GM19035 (cell line): ENCODE results near the gene KCNK5.

ENCODE experiments used
- ATAC-seq: cut with Tn5 transposase; IDR thresholded peaks from one replicate; pipeline ENCODE4 v1.9.1; 2021; ENCODE audit not compliant: unreplicated experiment

The KCNK5 gene

GRCh38 chr6:39243809-39244208 is 14.5 kb upstream of the KCNK5 start:
- ATAC-seq, result no peak

- no peak for ATAC-seq
Observed at GRCh38 chr6:39240155-39240757, 11.0 kb upstream of the KCNK5 start.

DNA sequence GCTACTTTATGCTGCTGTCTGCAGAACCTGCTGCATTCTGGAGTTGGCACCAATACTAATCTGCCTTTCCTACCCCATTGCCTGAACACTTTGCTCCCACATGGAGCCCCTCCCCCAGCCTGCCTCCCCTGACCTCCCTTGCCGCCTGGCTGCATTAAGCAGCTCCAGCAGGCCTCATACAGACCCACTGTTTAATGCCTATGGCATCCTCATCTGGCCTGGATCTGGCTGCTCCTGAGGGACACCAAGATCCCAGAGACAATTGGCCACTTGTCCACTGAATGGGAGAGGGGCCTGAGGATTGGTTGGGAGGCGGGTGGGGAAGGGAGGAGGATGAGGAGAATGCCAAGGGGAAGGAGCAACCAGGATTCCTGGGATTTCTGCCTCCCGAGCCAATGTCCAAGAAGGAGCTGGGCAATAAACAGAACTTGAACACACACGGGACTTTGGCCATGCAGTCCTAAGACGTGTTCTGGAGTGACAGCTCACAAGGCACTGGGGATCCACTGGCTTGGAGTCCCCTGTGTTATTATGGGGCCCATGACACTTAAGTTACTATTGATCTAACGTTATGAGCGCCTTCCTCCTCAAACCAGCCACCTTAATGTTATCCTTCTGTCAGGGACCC is 10.4 kb upstream of the KCNK5 start:
- ATAC-seq, result no peak

- no peak for ATAC-seq
Observed at GRCh38 chr6:39236742-39237141, 7.5 kb upstream of the KCNK5 start.

DNA sequence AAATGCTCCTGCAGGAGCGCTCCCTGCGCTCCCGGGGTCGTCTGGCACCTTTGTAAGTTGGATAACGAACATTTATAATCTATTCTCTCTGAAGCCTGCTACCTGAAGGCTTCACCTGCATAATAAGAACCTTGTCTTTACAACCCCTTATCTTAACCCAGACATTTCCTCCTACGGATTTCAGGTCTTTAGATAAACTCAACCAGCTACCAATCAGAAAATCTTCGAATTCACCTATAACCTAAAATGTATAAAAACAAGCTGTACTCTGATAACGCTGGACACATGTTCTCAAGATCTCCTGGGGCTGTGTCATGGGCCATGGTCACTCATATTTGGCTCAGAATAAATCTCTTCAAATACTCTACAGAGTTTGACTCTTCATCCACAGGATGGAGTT is 4.1 kb upstream of the KCNK5 start:
- no peak for ATAC-seq

GRCh38 chr6:39231521-39232243 is 2.4 kb upstream of the KCNK5 start:
- no peak for ATAC-seq

DNA sequence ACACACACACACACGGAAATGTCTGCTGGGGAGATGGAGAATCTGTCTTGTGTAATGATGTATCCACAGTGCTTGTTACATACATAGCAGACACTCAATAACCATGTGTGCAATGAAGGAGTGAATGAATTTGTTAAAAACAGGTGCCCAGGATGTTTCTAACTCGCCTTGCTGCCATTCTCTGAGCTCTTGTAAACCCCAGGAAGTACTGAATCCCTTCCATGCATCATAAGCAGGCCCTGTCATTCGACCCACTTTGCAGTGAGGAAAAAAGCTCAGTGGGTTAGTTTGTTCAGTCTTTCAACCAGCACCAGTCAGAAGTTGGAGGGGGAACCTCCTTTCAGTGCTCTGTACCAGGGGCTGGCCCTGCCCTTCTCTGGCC is 1.4 kb upstream of the KCNK5 start:
- no peak for ATAC-seq

DNA sequence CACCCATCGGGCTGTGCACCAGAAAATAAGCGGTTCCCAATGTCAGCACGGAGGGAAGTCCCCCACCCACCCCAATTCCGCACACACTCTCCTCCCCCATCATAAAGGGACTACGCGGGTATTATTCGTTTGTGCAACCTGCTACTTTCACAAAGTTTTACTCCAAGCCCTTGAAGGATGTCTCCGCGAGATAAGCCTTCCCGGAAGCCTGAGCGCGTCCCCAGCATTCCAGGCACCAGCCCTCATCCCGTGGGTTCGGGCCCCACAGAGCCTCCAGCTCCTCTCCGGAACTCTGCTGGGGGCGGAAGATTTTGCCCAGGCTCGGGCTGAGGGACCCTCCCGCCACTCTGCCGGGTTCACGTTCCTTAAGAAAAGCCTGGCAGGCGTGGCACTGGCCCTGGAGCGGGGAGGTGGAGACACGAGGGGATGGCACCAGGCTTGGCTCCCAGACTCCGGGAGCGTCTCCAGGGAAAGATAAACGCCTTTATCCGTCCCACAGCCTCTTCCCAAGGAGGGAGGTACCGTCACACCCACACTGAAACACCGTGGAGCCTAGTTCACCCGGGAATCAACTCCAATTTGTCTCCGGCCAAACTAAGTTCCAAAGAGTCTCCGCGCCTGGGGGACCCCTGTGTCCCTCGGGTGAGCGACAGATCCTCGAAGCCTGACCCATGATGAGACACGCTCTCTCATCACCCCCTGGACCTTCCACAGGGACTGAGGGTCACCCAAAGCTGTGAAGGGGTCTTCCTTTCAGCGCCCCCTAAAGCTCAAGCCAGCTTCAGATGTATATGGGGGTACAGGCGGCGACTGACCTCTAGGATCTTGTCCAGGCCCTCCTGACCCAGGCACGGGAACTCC is 934 bp downstream of the KCNK5 start:
- no peak for ATAC-seq

DNA sequence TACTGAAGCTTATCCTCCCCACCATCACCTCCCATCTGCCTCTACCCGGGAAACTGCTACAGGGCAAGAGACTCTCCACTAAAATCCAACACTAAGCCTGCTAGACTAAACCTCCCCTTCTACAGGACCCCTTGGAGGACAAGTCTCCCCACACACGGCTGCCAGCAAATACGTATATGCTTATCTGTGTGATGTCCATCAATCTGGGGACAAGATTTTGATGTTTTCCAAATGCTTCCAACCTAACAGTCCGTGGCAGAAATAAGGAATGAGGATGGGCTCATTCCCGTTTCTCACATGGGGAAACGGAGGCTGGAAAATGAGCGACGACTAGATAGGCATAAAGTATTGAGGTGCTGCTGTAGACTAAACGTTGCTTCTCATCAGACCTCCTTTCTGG is 1.8 kb downstream of the KCNK5 start:
- ATAC-seq, result no peak

- no peak for ATAC-seq
Observed at GRCh38 chr6:39226639-39227329, 2.5 kb downstream of the KCNK5 start.

GRCh38 chr6:39225946-39226437 is 3.3 kb downstream of the KCNK5 start:
- no peak for ATAC-seq

DNA sequence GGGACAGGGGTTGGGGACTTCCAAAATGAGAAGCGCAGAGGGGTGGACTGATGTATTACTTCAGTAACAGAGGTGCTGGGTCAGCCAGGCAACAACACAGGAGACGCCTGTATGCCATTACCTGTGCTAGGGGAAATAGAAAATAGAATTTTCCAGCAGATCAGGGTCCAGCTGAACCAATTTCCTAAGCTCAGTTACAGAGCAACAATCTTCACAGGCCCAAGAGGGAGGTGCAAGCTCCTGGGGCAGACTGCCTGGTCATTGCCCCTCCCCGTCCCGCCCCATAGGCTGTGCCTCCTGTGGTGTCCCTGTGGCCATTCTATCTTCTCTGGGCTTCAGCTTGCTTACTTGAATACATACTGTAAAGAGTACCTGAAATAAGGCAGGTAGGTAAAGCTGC is 3.7 kb downstream of the KCNK5 start:
- ATAC-seq, result no peak

GRCh38 chr6:39224523-39225182 is 4.6 kb downstream of the KCNK5 start:
- ATAC-seq, result no peak

DNA sequence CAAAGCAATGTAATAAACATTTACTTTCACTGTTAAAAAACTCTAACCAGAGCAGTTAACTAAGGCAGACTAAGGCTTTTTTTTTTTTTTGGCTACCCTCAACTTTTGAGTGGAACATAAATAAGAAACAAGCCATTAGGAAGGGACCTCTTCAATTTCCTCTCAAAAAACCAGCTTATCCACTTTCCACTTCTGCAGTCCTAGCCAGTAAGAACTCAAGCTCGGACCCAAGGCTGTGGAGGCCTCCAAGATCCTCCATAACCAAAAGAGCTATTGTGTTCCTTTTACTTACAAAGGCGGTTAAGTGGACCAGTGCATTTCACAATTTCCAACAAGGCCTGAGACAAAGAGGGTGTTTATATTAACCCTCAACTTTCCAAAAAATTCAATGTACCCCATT is 5.3 kb downstream of the KCNK5 start:
- ATAC-seq, result no peak

GRCh38 chr6:39223555-39223954 is 5.7 kb downstream of the KCNK5 start:
- no peak for ATAC-seq

DNA sequence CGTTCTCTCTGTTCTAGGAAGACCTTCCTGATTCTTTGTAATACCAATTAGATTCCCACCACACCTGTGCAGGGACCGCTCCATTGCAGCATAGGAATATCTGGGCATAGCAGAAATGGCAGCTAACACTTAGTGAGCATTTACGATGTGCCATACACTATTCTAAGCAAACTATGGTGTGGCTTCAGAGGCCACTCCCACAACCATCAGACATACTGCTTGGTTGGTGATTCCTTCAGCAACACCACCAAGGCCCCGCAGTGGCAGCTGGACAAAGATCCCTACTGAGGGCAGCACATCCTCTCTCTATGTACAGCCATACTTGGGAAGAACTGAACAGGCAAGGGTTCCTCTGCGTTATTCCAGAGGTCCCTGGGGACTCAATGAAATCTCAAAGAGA is 6.2 kb downstream of the KCNK5 start:
- no peak for ATAC-seq

GRCh38 chr6:39221779-39222641 is 7.3 kb downstream of the KCNK5 start:
- no peak for ATAC-seq

DNA sequence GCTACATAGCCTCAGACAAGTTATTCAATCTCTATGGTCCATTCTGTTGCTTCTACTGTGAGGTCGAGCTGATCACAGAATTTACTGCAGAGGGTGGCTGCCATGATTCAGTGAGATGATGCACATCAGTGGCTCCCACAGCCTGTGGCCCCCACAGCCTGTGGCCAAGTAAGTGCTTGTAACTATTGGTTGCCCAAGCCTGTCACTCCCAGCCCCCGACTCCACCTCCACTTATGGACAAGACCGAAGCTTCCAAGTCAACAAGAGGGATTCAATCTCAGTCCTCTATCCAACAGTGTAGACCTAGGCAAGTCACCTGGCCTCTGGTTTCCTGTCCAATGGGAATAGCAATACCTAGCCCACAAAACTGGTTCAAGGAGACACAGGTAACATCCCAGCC is 8.2 kb downstream of the KCNK5 start:
- ATAC-seq, result no peak

DNA sequence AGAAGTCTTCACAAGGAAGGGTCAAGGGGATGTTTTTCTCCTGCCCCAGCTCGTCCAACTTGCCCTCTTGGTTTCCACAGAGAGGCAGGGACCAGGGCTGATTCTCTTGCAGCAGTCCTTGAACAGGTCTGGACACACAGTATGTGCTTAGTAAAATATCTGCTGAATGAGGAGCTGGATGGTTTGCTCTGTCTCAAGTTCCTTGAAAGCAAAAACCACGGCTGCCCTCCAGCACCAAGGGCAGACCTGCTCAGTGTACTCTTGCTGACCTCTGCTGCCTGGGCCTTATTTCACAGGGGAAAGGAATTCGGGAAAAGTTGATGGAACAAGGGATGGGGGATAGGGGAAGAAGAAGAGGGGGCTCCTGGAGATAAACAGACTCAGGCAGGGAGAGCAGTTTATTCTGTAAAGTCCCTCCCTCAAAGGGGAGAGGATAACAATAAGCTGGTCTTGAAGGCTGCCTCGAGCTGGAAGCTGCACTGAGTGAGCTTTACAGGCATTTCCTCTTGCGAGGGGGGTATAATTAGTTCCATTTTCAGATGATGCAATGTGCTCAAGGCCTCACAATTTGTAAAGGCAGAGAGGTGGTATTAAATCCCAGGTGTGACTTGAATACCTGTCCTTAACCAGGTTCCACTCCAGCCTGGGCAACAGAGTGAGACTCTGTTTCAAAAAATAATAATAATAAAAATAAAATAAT is 10.3 kb downstream of the KCNK5 start:
- ATAC-seq, result no peak
